Measurements from ENCODE around the gene ATOSA.

DNA sequence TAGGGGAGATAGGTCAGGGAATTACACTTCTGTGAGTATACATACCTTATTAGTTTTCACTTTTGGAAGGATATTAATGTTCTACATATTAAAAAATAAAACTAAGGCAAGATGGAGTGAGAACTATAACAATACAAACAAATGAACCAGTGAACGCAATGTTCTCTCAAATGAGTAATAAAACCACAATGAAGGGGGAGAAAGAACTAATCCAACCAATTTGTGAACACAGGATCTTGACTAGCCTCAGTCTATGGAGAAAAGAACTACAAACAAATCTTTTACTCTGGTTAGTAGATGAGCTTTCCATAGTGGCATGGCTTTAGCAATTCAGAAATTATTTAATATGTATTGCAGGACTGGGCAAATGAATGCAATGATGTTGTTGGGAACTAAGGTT is 26.9 kb upstream of the ATOSA start:
- TF ChIP-seq, protein P1, sequence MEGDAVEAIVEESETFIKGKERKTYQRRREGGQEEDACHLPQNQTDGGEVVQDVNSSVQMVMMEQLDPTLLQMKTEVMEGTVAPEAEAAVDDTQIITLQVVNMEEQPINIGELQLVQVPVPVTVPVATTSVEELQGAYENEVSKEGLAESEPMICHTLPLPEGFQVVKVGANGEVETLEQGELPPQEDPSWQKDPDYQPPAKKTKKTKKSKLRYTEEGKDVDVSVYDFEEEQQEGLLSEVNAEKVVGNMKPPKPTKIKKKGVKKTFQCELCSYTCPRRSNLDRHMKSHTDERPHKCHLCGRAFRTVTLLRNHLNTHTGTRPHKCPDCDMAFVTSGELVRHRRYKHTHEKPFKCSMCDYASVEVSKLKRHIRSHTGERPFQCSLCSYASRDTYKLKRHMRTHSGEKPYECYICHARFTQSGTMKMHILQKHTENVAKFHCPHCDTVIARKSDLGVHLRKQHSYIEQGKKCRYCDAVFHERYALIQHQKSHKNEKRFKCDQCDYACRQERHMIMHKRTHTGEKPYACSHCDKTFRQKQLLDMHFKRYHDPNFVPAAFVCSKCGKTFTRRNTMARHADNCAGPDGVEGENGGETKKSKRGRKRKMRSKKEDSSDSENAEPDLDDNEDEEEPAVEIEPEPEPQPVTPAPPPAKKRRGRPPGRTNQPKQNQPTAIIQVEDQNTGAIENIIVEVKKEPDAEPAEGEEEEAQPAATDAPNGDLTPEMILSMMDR (IDR thresholded peaks at IDR 0.05; ENCODE audit: low read depth, low read length, poor library complexity, severe bottlenecking) = no peak
- TF ChIP-seq EZH2phosphoT487 (IDR thresholded peaks at IDR 0.05; ENCODE audit: borderline replicate concordance, low read length) = no peak

Data from DOHH2 (cell line).